Stimulated activated naive CD4-positive, alpha-beta T cell treated with Interleukin-2 at 50 U/mL for 16 hours (primary cell): Measurements from ENCODE around the gene TP53I3.
A peak's percentile ranks its signal among the peaks of the same experiment; 100 is the strongest.
"Not testable (repeated sequence)": the region's sequence is repeated elsewhere in the genome, so short reads cannot be mapped to it uniquely, and the experiment has no call there.

Experiments used
- DNase-seq: peaks from one replicate; lab custom pipeline; 2025; lab: John Stamatoyannopoulos, UW

TP53I3 gene

DNA sequence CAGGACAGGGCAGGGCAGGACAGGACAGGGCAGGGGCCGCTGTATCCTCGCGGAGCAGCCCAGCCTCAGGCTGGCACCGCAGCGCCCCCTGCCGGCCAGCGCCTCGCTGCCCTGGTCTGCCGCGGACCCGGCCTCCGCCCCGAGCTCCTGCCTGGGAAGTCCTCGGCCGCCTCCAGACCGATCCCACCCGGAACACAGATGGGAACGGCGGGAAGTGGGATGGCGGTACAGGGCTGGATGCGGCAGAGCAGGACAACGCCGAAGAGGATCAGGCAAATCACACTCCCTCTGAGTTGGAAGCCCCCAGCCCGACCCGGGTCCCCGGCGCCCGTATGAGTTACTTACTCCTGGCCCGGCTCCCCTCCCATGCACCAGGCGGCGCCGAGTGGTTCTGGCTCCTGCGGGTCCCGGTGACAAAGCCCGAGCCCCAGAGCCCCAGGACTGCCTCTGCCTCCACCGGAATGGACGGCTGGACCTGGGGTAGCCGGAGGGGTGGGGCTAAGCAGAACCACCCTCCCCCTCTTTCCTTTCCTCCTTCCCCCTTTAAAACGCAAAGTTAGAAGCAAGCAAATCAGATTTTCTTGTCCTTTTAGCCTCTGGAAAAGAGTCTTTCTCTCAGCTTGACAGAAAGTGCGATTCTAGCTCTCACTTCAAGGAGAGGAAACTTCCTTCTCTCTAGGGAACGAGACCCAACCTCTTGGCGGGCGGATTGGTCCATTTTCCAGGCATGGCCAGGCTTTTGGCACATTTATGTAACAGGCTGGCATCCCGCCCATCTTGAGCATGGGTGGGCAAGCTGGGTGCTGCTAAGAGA, at the start of gene TP53I3:
Gene TP53I3 (minus strand): TSS at position 449 of the 814 bp plus-strand sequence. CDS start 508 bp downstream, outside the sequence.
- DNase-seq = peak; percentile 69

GRCh38 chr2:24132543-24132942, 47.9 kb upstream of the TP53I3 start:
- no peak for DNase-seq

DNA sequence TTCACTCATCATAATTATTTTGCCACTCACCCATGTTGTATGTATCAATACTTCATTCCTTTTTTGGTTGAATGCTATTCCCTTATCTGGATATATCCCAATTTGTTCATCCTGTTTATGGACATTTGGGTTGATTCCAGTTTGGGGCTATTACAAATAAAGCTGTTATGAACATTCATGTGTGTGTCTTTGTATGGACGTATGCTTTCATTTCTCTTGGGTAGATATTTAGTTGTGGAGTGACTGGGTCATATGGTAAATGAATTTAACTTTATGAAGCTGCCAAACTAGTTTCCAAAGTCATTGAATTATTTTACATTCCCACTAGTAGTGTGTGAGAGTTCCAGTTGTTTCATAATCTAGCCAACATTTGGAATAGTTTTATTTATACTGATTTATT, 41.3 kb upstream of the TP53I3 start:
- no peak for DNase-seq

GRCh38 chr2:24123922-24124580, 39.4 kb upstream of the TP53I3 start:
- no peak for DNase-seq

DNA sequence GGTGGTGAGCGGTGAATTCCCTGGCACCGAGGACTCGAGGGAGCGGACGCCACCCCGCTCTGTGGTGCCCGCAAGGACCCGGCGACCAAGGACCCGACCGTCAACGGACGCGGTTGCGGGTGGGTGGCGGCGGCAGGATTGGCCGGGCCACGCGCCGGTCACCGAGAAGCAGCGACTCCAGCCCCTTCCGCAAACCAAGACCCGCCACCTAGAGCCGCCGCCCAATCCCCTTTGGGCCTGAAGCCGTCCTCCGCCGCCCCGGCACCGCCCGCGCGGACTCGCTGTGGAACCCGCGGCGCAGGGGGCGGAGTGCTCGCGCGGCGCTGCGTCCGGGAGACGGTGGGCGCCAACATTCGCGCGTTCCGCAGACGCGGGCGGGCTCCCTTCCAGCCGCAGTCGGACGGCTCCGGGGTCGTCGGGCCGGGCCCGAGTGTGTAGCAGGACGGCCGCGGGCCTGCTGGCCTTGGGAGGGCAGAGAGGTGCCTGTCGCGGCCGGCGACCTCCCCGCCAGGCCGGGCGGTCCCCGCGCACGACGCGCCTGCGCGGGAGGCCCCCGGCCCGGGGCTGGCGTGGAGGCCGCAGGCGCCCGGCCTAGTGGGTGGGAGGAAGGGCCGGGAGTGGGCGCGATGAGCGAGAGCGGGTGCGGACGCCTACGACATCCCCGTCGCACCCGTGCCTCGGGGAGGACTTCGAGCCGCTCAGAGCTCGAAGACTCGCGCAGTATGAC, 38.7 kb upstream of the TP53I3 start, which contains the start of the genes FAM228B and PFN4:
Gene FAM228B (plus strand): TSS at position 275 of the 727 bp plus-strand sequence. CDS start 893 bp downstream, outside the sequence.
Gene PFN4 (minus strand): TSS at position 140 of the 727 bp plus-strand sequence. CDS start 799 bp downstream, outside the sequence.
- DNase-seq = peak; percentile 63

- no peak for DNase-seq
These were observed 37.9 kb upstream of the TP53I3 start for GRCh38 chr2:24122366-24123194.

DNA sequence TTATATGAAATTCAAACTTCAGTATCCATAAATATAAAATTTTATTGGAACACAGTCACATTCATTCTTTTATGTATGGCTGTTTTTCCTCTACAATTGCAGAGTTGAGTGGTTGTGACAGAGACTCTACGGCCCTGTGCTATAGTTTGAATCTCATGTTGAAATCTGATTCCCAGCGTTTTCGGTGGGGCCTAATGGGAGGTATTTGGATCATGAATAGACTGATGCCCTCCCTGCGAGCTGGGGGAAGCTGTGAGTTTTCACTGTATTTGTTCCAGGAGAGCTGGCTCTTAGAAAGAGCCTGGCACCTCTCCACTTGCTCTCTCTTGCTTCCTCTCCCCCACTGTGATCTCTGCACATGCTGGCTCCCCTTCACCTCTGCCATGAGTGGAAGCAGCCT, 36.8 kb upstream of the TP53I3 start:
- DNase-seq = no peak

DNA sequence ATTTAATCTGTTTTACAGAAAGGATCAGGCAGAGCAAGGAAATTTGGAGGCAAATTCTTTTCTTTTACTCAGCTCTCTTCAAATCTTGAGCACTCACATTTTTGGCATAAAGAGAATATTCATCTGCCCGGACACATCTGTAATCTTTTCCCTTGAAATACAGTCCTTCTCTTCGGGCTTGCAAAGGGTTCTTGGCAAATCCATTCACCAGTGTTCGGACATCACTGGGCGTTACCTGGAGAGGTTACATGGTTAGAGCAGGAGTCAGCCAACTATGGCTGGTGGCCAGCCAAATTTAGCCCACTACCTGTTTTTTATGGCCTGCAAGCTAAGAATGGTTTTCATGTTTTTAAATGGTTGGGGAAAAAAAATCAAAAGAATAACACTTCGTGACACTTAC, 36.4 kb upstream of the TP53I3 start:
- DNase-seq = no peak

GRCh38 chr2:24117902-24118301, 33.3 kb upstream of the TP53I3 start:
- DNase-seq = no peak

GRCh38 chr2:24115057-24115456, 30.4 kb upstream of the TP53I3 start:
- no peak for DNase-seq

DNA sequence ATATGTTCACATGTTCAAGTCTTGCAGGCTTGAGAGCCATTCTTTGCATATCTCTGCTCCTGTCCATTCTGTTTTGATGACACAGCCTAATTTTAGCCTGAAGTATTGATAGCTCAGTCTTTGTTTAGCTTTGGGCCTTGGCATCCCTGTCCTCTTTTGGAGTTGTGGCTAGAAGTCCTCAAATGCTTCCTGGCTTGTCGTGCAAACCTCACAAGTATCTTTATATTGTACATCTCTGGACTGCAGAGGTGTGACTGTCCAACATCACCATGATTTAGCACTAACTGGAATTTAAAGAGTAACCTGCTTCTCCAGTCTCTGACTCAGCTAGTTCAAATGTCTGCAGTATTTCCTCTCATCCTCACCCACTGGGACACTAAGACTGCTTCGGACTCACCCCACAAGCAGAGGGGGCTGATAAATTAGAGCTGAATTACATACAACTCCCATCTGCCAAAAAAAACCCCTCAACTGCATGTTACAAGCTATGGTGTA, 26.8 kb upstream of the TP53I3 start:
- DNase-seq = no peak

DNA sequence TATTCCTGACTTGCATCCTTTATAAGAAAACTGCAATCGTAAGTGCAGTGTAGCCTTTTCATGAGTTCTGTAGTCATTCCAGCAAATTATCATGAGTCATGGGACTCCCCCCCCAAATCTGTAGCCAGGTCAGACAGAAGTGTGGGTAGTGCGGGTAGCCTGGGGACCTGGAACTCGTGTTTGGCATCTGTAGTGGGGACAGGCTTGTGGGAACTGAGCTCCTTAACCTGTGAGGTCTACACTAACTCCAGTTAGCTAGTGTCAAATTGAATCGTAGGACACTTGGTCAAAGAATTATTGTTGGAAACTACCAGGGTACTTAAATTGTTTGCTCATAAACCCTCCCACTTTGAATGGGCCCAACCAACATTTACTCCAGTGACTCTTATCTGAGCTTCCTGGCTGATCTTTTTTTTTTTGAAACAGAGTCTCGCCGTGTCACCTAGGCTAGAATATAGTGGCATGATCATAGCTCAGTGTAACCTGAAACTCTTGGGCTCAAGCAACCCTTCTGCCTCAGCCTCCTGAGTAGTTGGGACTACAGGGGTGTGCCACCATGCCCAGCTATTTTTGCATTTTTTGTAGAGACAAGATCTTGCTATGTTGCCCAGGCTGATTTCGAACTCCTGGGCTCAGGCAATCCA, 26.1 kb upstream of the TP53I3 start:
- DNase-seq = no peak

DNA sequence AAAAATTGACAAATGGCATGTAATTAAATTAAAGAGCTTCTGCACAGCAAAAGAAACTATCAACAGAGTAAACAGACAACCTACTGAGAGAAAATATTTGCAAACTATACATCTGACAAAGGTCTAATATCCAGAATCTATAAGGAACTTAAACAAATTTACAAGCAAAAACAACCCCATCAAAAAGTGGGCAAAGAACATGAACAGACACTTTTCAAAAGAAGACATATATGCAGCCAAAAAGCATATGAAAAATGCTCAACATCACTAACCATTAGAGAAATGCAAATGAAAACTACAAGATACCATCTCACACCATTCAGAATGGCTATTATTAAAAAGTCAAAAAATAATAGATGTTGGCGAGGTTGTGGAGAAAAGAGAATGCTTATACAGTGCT, 24.8 kb upstream of the TP53I3 start:
- DNase-seq = not testable (repeated sequence)

- DNase-seq = no peak
These were observed 22.7 kb upstream of the TP53I3 start for GRCh38 chr2:24107336-24107735.

DNA sequence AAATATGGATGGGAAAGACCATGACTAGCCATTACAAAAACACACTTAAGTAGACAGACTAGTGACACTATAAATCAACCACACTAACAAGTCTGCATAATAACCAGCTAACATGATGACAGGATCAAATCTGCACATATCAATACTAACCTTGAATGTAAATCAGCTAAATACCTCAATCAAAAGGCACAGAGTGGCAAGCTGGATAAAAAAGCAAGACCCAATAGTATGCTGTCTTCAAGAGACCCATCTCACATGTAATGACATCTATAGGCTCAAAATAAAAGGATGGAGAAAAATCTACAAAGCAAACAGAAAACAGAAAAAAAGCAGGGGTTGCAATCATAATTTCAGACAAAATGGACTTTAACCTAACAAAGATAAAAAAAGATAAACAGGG, 22.2 kb upstream of the TP53I3 start:
- DNase-seq = no peak

DNA sequence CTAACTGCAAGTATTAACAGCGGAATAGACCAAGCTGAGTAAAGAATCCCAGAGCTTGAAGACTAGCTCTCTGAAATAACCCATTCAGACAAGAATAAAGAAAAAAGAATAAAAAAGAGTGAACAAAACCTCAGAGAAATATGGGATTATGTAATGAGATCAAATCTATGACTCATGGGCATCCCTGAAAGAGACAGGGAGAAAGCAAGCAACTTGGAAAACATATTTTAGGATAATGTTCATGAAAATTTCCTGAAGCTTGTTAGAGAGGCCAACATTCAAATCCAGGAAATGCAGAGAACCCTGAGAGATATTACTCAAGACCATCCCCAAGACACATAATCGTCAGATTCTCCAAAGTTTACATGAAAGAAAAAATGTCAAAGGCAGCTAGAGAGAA, 21.2 kb upstream of the TP53I3 start:
- DNase-seq = no peak

DNA sequence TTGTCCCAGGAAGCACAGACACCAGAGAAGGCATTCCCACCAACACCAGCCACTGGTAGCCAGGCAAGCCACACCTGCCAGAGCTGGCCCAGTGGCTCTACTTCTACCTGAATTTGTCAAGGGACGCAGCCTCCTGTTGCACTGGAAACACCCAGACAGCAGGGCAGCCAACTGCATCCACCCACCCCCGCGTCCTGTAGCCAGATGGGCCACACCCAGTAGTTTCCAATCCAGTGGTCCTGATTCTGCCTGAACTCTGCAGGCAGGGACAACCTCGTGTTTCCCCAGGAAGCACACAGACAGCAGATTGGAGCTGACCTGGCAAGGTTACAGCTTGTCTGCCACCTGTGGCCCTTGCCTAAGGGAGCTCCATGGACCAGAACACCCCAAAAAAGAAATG, 20.3 kb upstream of the TP53I3 start:
- no peak for DNase-seq

- DNase-seq = no peak
These were observed 19.5 kb upstream of the TP53I3 start for GRCh38 chr2:24104110-24104650.

DNA sequence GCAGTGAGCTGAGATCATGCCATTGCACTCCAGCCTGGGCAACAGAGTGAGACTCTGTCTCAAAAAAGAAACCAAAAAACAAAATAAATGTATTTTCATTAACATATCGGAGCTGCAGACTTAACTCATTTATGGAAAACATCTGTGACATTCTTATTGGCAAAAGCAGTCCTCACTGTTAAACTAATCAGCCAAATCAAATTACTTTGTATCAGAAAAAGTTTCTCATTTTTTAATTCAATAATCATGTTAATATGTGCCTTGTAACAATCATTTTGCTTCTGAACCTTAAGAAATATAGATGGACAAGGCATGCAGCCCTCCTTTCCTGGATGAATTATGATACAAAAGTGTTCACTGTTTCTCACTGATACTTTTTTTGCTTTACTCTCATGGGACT, 18.0 kb upstream of the TP53I3 start:
- no peak for DNase-seq

DNA sequence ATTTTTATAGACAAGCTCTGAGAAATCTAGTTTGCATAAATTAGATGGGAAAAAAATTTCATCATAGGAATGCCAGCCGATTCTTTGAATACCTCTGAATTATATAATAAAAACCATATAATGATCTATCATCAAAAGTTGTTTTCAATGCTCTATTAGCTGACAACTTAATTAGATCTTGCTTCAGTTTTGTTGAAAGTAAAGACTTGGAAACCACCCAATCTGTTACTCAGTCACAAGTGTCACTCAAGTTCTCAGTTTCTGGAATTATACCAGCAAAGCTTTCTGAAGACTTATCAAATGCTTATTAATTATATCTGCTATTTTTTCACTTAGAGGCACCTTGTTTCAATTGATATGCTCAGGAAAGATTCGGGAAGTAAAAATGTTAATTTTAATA, 17.4 kb upstream of the TP53I3 start:
- no peak for DNase-seq

GRCh38 chr2:24100732-24101131, 16.1 kb upstream of the TP53I3 start:
- not testable (repeated sequence) for DNase-seq
